Endothelial cell of umbilical vein (primary cell): Measurements from ENCODE around the gene TMEM74B. TPM values are rescaled to one million over a fixed set of nuclear protein-coding genes. Genes with fewer than 3 reads are reported as not detected.

Experiments
- BruUV-seq: library from RNA; stranded (reverse); fragments of 400-500 nt; replicated peaks from 2 replicates; lab custom pipeline; 2021; lab: Mats Ljungman, UMichigan
- CTCF ChIA-PET: fragments of 300-600, 350-600 bp; sonication (Branson Sonifier 250); formaldehyde crosslinking; loops from one replicate; lab custom pipeline; 2021; ENCODE audit warnings: antibody characterized with exemption, inconsistent platforms; lab: Charles Lee
- POLR2A ChIA-PET: fragments of 300-600, 350-600 bp; sonication (Branson Sonifier 250); formaldehyde crosslinking; loops from one replicate; lab custom pipeline; 2021; ENCODE audit warnings: antibody characterized with exemption, inconsistent platforms; lab: Charles Lee
- DNase-seq: peaks from one replicate; pipeline ENCODE4 v3.0.0-alpha.2; 2011; ENCODE audit warnings: low read depth, low spot score
- FAIRE-seq: peaks from 2 replicates; lab custom pipeline; 2011; peaks lifted over from hg19 to GRCh38; lab: Jason Lieb, UNC
- H2AFZ ChIP-seq: 2 replicates; pipeline ENCODE4 v1.6.0; 2012; ENCODE audit warnings: low read depth, low read length, control low read depth, inconsistent platforms
- H3K27ac ChIP-seq: 2 replicates; pipeline ENCODE4 v1.5.1; 2011; ENCODE audit warnings: low read depth, mild to moderate bottlenecking, control low read depth, low read length, moderate library complexity; ENCODE audit not compliant: insufficient read depth
- H3K27me3 ChIP-seq, 2 experiments: 2 replicates each; pipeline versions ENCODE4 v1.6.0 to v1.6.1; 2011; ENCODE audit warnings: low read length in 2 of 2, mixed read lengths in 1 of 2; ENCODE audit not compliant: control insufficient read depth in 2 of 2, insufficient read depth in 2 of 2
- H3K36me3 ChIP-seq, 2 experiments: 2 replicates in 1 of 2; 3 replicates in 1 of 2; pipeline ENCODE4 v1.5.1; 2011; ENCODE audit warnings: low read length in 2 of 2, mild to moderate bottlenecking in 1 of 2, moderate library complexity in 1 of 2; ENCODE audit not compliant: control insufficient read depth in 2 of 2, insufficient read depth in 2 of 2; ENCODE audit errors: extremely low read depth in 1 of 2
- H3K4me1 ChIP-seq: 3 replicates; pipeline ENCODE4 v1.5.1; 2011; ENCODE audit warnings: mild to moderate bottlenecking, low read length; ENCODE audit not compliant: control insufficient read depth, insufficient read depth; ENCODE audit errors: extremely low read depth
- H3K4me2 ChIP-seq: 2 replicates; pipeline ENCODE4 v1.6.1; 2011; ENCODE audit warnings: low read length, control low read depth, mixed read lengths; ENCODE audit not compliant: insufficient read depth
- H3K4me3 ChIP-seq, 3 experiments: fragments of 200-600 bp in 1 of 3; sonication (generic), shearing (Covaris generic) in 1 of 3; replicated peaks in 1 of 3; 2 replicates each; pipeline ENCODE4 v1.5.1; 2011 to 2016; ENCODE audit warnings: control low read depth in 3 of 3, low read length in 3 of 3, mild to moderate bottlenecking in 2 of 3, inconsistent platforms in 1 of 3, low read depth in 1 of 3, moderate library complexity in 1 of 3; ENCODE audit not compliant: insufficient read depth in 1 of 3
- H3K79me2 ChIP-seq: 2 replicates; pipeline ENCODE4 v1.6.0; 2012; ENCODE audit warnings: low read length, inconsistent platforms; ENCODE audit not compliant: control insufficient read depth, insufficient read depth
- H3K9ac ChIP-seq: replicated peaks from 2 replicates; pipeline ENCODE3; 2011; ENCODE audit warnings: low read length, control low read depth; ENCODE audit not compliant: insufficient read depth; ENCODE audit errors: extremely low read depth
- H3K9me1 ChIP-seq: replicated peaks from 3 replicates; pipeline ENCODE4 v1.6.0; 2011; ENCODE audit warnings: mild to moderate bottlenecking, low read length; ENCODE audit not compliant: control insufficient read depth, insufficient read depth; ENCODE audit errors: extremely low read depth
- H3K9me3 ChIP-seq: replicated peaks from 2 replicates; pipeline ENCODE4 v1.5.1; 2012; ENCODE audit warnings: low read length, inconsistent platforms; ENCODE audit not compliant: control insufficient read depth, insufficient read depth
- H4K20me1 ChIP-seq: replicated peaks from 2 replicates; pipeline ENCODE3; 2011; ENCODE audit warnings: mild to moderate bottlenecking, low read length; ENCODE audit not compliant: control insufficient read depth, insufficient read depth; ENCODE audit errors: extremely low read depth
- CTCF ChIP-seq, 2 donors: IDR thresholded peaks; 1 replicate in 1 of 2; 2 replicates in 1 of 2; pipeline ENCODE4 v1.5.1; 2011; ENCODE audit warnings: low read length in 2 of 2, mild to moderate bottlenecking in 2 of 2, moderate library complexity in 2 of 2, control low read depth in 1 of 2, inconsistent platforms in 1 of 2, low read depth in 1 of 2; ENCODE audit not compliant: insufficient read depth in 1 of 2; ENCODE audit errors: extremely low read depth in 1 of 2
- EZH2 ChIP-seq: IDR thresholded peaks from 2 replicates; pipeline ENCODE4 v1.6.1; 2012; ENCODE audit warnings: borderline replicate concordance, low read depth, mild to moderate bottlenecking, moderate library complexity, low read length, inconsistent platforms; ENCODE audit not compliant: severe bottlenecking
- GATA2 ChIP-seq: IDR thresholded peaks from 2 replicates; pipeline ENCODE4 v1.7.0; 2011; ENCODE audit warnings: low read depth, mild to moderate bottlenecking, moderate library complexity, mixed read lengths, low read length; ENCODE audit not compliant: insufficient read length, insufficient read depth
- JUN ChIP-seq: IDR thresholded peaks from 2 replicates; pipeline ENCODE4 v1.6.1; 2011; ENCODE audit warnings: borderline replicate concordance, low read depth; ENCODE audit not compliant: insufficient read length, insufficient read depth
- MAX ChIP-seq: IDR thresholded peaks from 2 replicates; pipeline ENCODE4 v1.6.1; 2011; ENCODE audit not compliant: insufficient read depth, insufficient read length
- MYC ChIP-seq: IDR thresholded peaks from one replicate; pipeline ENCODE4 v1.6.1; 2011; ENCODE audit warnings: mild to moderate bottlenecking, low read depth, low read length
- dilution Hi-C: fragments of 300-500 bp; cut with MboI; formaldehyde crosslinking; loops from one replicate; pipeline ENCODE4 v1.15.0; 2019; ENCODE audit warnings: low sequenced_read_pairs; ENCODE audit not compliant: extremely low pct_ligation_motif_present
- intact Hi-C: fragments of 100-400 bp; cut with micrococcal nuclease; formaldehyde crosslinking; loops from one replicate; pipeline ENCODE4 v1.10.0; 2022
- polyA plus RNA-seq, 4 experiments: library from polyadenylated mRNA; depleted of rRNA in 3 of 4; stranded (reverse) in 3 of 4; unstranded in 1 of 4; fragments of >200 nt; gene quantifications; 2 replicates each; pipeline versions ENCODE4 v1.2.1 to v1.2.3, GENCODE V29; 2011 to 2012; ENCODE audit warnings: missing spikeins in 1 of 4
- total RNA-seq: library from RNA; stranded (reverse); gene quantifications from 2 replicates; pipeline ENCODE4 v1.2.3, GENCODE V29; 2021

TMEM74B gene
- total and polyA plus RNA-seq, 2 donors (not counting 3 experiments of a cell fraction or from before 2014, with no cell fraction given): 0.26 to 1.1 TPM

DNA sequence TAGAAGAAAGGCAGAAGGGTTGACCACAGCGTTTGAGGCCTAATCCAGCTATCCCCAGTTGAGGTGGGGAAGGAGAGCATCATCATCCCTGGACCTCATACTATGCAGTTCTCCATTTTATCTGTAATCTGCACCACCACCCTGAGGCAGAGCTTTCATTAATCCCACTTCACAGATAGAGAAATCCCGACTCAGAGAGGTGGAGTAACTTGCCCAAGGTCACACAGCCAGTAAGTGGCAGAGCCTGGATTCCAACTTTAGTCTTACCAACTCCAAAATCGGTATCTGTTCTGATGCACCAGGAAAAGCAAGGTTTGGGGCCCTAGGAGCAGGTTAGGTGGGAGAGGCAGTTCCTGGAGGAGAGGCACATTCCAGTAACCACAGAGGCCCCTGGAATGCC lies 6.7 kb downstream of the TMEM74B start:
- Histone ChIP-seq H3K36me3 (no peaks in the 10 kb centered on the region), H4K20me1 (no peaks in the 10 kb centered on the region), H2AFZ (no peak overlapping the region), H3K9ac (no peak overlapping the region), H3K27ac (no peak overlapping the region), H3K27me3 (peaks cover under 1 to 5% of the 10 kb centered on the region in 2 experiments), H3K4me2 (no peak overlapping the region), H3K4me1 (no peaks in the 10 kb centered on the region), H3K9me3 (no peaks in the 10 kb centered on the region), H3K9me1 (no peaks in the 10 kb centered on the region), H3K4me3 (no peak overlapping the region), H3K79me2 (no peaks in the 10 kb centered on the region)
- FAIRE-seq (no peak), DNase-seq (no peak)
- intact Hi-C loops: no loop called here
- TF ChIP-seq EZH2 (no peak), GATA2 (no peak), JUN (no peak)
- POLR2A ChIA-PET: no interaction called here
- no TSS peak for BruUV-seq
- CTCF ChIA-PET: interaction anchor here (0.9 kb wide), 1 partner anchor 35 kb away, joined by 3 read pairs; no protein-coding TSS in a partner anchor
- dilution Hi-C loops: no loop called here

DNA sequence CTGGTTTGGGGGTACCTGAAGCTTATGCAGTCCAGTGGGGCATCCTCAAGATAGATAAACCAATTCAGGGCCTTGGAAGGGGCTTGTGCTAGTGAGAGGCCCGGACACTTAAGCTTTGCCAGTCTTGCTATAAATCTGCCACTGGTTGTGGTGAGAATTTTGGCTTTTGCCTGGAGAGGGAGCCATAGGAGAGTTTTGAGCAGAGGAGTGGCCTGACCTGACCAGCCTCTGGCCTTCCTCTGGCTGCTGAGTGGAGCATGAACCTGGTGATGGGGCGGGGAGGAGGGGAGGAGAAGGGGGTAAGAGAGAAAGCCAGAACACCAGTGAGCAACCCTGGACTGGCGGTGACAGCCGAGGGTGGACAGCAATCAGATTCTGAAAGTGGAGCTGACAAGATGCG lies 7.1 kb downstream of the TMEM74B start:
- POLR2A ChIA-PET: no interaction called here
- Histone ChIP-seq H3K9me1 (no peaks in the 10 kb centered on the region), H3K4me3 (no peak overlapping the region), H3K27ac (no peak overlapping the region), H3K36me3 (no peaks in the 10 kb centered on the region), H3K4me2 (no peak overlapping the region), H3K9ac (no peak overlapping the region), H3K4me1 (no peaks in the 10 kb centered on the region), H3K9me3 (no peaks in the 10 kb centered on the region), H3K79me2 (no peaks in the 10 kb centered on the region), H2AFZ (no peak overlapping the region), H4K20me1 (no peaks in the 10 kb centered on the region), H3K27me3 (peaks cover 0 to 1% of the 10 kb centered on the region in 2 experiments)
- no peak for DNase-seq
- dilution Hi-C loops (no loop called here), intact Hi-C loops (no loop called here)
- BruUV-seq: no TSS peak
- CTCF ChIA-PET: interaction anchor here (0.9 kb wide), 1 partner anchor 35 kb away, joined by 3 read pairs; no protein-coding TSS in a partner anchor
- no peak for TF ChIP-seq CTCF (IDR thresholded peaks at IDR 0.05; ENCODE audit: extremely low read depth in 1 of 2, insufficient read depth in 1 of 2, low read depth in 1 of 2, low read length in 2 of 2)
- TF ChIP-seq MAX: no peak
- TF ChIP-seq GATA2: no peak
- no peak for TF ChIP-seq MYC
- TF ChIP-seq JUN: no peak
- no peak for TF ChIP-seq EZH2
- no peak for FAIRE-seq
